ENCODE measurements around the gene ARHGEF10L. TPM values are rescaled to one million over a fixed set of nuclear protein-coding genes. Genes with fewer than 3 reads are reported as not detected.

The ARHGEF10L gene
- total RNA-seq, 4 donors from 2014 or later: 72.7 to 177 (median 156) TPM

GRCh38 chr1:17520041-17520440 lies 19.5 kb upstream of the ARHGEF10L start:
- Histone ChIP-seq H3K4me3 (peak overlapping the region in 1 of 4 donors; percentile 28), H3K27me3 (no peaks in the 10 kb centered on the region), H3K9me3 (no peaks in the 10 kb centered on the region), H3K36me3 (no peaks in the 10 kb centered on the region), H3K4me1 (peaks cover 0 to 24% (median 2%) of the 10 kb centered on the region in 4 donors), H3K27ac (peak overlapping the region in 3 of 4 donors; percentile 53 to 69 (median 55))
- TF ChIP-seq, protein P1, sequence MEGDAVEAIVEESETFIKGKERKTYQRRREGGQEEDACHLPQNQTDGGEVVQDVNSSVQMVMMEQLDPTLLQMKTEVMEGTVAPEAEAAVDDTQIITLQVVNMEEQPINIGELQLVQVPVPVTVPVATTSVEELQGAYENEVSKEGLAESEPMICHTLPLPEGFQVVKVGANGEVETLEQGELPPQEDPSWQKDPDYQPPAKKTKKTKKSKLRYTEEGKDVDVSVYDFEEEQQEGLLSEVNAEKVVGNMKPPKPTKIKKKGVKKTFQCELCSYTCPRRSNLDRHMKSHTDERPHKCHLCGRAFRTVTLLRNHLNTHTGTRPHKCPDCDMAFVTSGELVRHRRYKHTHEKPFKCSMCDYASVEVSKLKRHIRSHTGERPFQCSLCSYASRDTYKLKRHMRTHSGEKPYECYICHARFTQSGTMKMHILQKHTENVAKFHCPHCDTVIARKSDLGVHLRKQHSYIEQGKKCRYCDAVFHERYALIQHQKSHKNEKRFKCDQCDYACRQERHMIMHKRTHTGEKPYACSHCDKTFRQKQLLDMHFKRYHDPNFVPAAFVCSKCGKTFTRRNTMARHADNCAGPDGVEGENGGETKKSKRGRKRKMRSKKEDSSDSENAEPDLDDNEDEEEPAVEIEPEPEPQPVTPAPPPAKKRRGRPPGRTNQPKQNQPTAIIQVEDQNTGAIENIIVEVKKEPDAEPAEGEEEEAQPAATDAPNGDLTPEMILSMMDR (IDR thresholded peaks at IDR 0.05): no peak
- peak; percentile 44 to 69 for TF ChIP-seq POLR2A (IDR thresholded peaks at IDR 0.05)
- peak in 2 of 3 donors; percentile 84 to 89 for DNase-seq

GRCh38 chr1:17520473-17521319 lies 18.8 kb upstream of the ARHGEF10L start:
- Histone ChIP-seq H3K27me3 (no peaks in the 10 kb centered on the region), H3K4me1 (peaks cover 0 to 23% (median 2%) of the 10 kb centered on the region in 4 donors), H3K4me3 (peak overlapping the region in 1 of 4 donors; percentile 28), H3K9me3 (no peaks in the 10 kb centered on the region), H3K36me3 (no peaks in the 10 kb centered on the region), H3K27ac (peak overlapping the region in 3 of 4 donors; percentile 53 to 69 (median 55))
- TF ChIP-seq POLR2A (IDR thresholded peaks at IDR 0.05): no peak
- TF ChIP-seq, protein P1 (IDR thresholded peaks at IDR 0.05): peak in 2 of 6 experiments; percentile 5 to 6
- DNase-seq: no peak

DNA sequence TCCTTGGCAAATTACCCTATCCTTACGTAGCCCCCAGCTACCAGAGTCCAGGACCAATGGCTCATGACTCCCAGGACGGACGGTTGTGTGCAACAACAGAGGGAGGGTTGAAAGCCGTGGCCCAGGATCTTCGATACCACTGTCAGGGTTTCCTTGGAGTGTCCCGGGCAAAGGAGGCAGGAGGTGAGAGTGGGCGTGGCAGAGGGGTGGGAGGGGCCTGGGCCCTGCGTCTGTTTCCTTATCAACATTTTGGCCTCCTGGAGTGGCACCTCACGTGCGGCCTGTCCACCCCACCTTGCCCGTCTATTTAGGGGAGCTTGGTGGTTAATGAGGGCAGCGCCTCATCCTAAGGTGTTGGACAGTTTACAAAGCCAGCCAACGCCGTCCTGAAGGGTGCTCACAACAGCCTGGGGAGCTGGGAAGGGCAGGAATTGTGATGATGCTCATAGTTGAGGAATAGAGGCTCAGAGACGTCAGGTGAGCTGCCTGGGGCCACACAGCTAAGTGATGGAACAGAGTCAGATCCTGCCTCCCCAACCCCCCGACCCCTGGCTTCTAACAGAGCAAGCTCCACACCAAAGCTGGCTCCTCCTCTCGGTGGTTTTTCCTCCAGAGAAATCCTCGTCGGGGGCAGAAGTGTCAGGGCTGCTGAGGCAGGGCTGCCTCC lies 17.4 kb upstream of the ARHGEF10L start:
- Histone ChIP-seq H3K4me3 (no peak overlapping the region), H3K9me3 (no peaks in the 10 kb centered on the region), H3K27me3 (no peaks in the 10 kb centered on the region), H3K4me1 (peaks cover 0 to 21% (median 0%) of the 10 kb centered on the region in 4 donors), H3K36me3 (no peaks in the 10 kb centered on the region), H3K27ac (peak overlapping the region in 1 of 4 donors; percentile 62)
- peak in 2 of 3 donors; percentile 67 to 70 for DNase-seq
- TF ChIP-seq POLR2A (IDR thresholded peaks at IDR 0.05): no peak

- H3K36me3 ChIP-seq: no peaks in the 10 kb centered on the region
- no peak overlapping the region for H3K4me3 ChIP-seq
- H3K27ac ChIP-seq: peak overlapping the region in 1 of 4 donors; percentile 74
- no peaks in the 10 kb centered on the region for H3K27me3 ChIP-seq
- H3K9me3 ChIP-seq: no peaks in the 10 kb centered on the region
- TF ChIP-seq, protein P1 (IDR thresholded peaks at IDR 0.05): no peak
- no peak for TF ChIP-seq POLR2A (IDR thresholded peaks at IDR 0.05)
- no peak for DNase-seq
- peaks cover 0 to 31% (median 2%) of the 10 kb centered on the region in 4 donors for H3K4me1 ChIP-seq
Observed at GRCh38 chr1:17523321-17524041, 16.0 kb upstream of the ARHGEF10L start.

DNA sequence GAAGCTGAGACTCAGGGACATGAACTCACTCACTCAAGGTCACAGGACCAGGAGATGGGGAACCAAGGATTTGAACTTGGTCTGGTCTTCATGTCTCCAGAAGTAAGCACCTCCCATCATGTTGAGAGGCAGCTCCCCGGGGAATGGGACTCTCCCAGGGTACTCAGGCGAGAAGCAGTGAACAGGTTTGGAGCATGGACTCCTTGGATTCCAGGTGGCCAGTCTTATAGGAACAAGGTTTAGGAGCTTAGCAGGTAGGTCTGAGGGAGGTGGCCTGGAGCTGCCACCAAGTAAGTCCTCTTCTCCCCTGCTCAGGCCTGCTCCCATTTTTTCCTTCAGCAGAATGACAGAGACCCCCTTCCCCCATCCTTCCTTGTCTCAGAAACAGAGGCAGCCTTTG lies 14.9 kb upstream of the ARHGEF10L start:
- Histone ChIP-seq H3K4me1 (peaks cover 0 to 31% (median 2%) of the 10 kb centered on the region in 4 donors), H3K9me3 (no peaks in the 10 kb centered on the region), H3K27me3 (no peaks in the 10 kb centered on the region), H3K27ac (no peak overlapping the region), H3K36me3 (no peaks in the 10 kb centered on the region), H3K4me3 (no peak overlapping the region)
- no peak for DNase-seq
- no peak for TF ChIP-seq POLR2A (IDR thresholded peaks at IDR 0.05)
- TF ChIP-seq, protein P1 (IDR thresholded peaks at IDR 0.05): no peak

Data from Peyer's patch (tissue), 4 donors.